Measurements from ENCODE around the gene GATA3.

Gene GATA3

DNA sequence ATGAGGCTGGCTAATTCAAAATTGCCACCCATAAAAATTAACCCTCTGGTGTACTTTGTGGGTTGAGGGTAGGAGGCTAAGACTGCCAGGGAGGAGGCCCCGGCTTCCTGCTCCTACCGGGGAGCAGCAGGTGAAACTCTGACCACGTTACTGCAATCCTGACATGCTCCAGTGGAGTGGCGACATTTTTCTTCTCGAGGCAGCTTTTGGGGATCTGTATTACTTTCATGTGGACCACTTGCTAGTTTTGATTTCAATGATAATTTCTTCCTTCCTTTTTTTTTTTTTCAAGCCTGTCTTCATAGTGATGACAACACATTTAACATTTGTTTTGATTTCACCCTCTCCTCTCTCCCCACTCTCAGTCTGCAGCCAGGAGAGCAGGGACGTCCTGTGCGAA, 14.6 kb downstream of the GATA3 start:
- H3K4me1 ChIP-seq (ENCODE audit: low read length) = no peaks in the 10 kb centered on the region
- no peak overlapping the region for H3K4me3 ChIP-seq (ENCODE audit: low read length)
- H3K36me3 ChIP-seq (replicated peaks; ENCODE audit: insufficient read depth, low read length) = no peaks in the 10 kb centered on the region
- no peaks in the 10 kb centered on the region for H3K79me2 ChIP-seq (ENCODE audit: low read length)
- DNase-seq = no peak
- H3F3A ChIP-seq (ENCODE audit: insufficient read depth, low read length) = no peaks in the 10 kb centered on the region
- H3K4me2 ChIP-seq (ENCODE audit: low read depth, low read length) = no peak overlapping the region
- H2AFZ ChIP-seq (ENCODE audit: low read length) = no peak overlapping the region
- no peaks in the 10 kb centered on the region for H3K9me2 ChIP-seq (replicated peaks; ENCODE audit: insufficient read depth, low read length)
- no peaks in the 10 kb centered on the region for H3K9me3 ChIP-seq (replicated peaks; ENCODE audit: insufficient read depth, low read length)
- no peaks in the 10 kb centered on the region for H3K27me3 ChIP-seq (replicated peaks; ENCODE audit: insufficient read depth, low read length)
- TF ChIP-seq, protein P1, sequence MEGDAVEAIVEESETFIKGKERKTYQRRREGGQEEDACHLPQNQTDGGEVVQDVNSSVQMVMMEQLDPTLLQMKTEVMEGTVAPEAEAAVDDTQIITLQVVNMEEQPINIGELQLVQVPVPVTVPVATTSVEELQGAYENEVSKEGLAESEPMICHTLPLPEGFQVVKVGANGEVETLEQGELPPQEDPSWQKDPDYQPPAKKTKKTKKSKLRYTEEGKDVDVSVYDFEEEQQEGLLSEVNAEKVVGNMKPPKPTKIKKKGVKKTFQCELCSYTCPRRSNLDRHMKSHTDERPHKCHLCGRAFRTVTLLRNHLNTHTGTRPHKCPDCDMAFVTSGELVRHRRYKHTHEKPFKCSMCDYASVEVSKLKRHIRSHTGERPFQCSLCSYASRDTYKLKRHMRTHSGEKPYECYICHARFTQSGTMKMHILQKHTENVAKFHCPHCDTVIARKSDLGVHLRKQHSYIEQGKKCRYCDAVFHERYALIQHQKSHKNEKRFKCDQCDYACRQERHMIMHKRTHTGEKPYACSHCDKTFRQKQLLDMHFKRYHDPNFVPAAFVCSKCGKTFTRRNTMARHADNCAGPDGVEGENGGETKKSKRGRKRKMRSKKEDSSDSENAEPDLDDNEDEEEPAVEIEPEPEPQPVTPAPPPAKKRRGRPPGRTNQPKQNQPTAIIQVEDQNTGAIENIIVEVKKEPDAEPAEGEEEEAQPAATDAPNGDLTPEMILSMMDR (IDR thresholded peaks at IDR 0.05; ENCODE audit: low read length) = no peak
- TF ChIP-seq EZH2phosphoT487 (IDR thresholded peaks at IDR 0.05; ENCODE audit: low read length) = no peak
- no peak for TF ChIP-seq EZH2 (optimal IDR thresholded peaks at IDR 0.05; ENCODE audit: low read depth, low read length)
- H3K27ac ChIP-seq (ENCODE audit: low read length) = no peak overlapping the region
- H4K20me1 ChIP-seq (ENCODE audit: insufficient read depth, low read length) = no peaks in the 10 kb centered on the region
- no peak overlapping the region for H3K9ac ChIP-seq (ENCODE audit: low read length)

DNA sequence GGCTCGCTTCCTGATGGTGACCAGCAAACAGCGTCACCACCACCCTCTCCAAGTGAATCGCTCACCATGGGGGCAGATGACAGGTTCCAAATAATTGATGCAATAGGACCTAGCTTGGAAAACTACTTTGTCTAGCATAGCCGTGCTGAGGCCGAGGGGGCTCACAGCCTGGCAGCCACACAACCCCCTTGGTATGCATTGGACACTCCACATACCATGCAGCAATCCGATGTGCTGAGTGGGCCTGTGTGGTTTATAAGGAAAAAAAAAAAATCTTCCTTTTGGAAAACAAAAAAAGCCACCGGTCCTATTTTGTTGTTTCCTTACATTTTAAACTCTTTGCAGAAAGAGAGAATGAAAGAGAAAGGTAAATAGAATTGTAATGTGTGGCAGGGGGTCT, 15.1 kb downstream of the GATA3 start:
- TF ChIP-seq EZH2 (optimal IDR thresholded peaks at IDR 0.05; ENCODE audit: low read depth, low read length) (no peak), EZH2phosphoT487 (IDR thresholded peaks at IDR 0.05; ENCODE audit: low read length) (no peak)
- TF ChIP-seq, protein P1 (IDR thresholded peaks at IDR 0.05; ENCODE audit: low read length) = no peak
- Histone ChIP-seq H3K4me2 (ENCODE audit: low read depth, low read length) (no peak overlapping the region), H3K27ac (ENCODE audit: low read length) (no peak overlapping the region), H3K4me1 (ENCODE audit: low read length) (no peaks in the 10 kb centered on the region), H3K9me2 (replicated peaks; ENCODE audit: insufficient read depth, low read length) (no peaks in the 10 kb centered on the region), H2AFZ (ENCODE audit: low read length) (no peak overlapping the region), H3K9ac (ENCODE audit: low read length) (no peak overlapping the region), H3K4me3 (ENCODE audit: low read length) (no peak overlapping the region), H4K20me1 (ENCODE audit: insufficient read depth, low read length) (no peaks in the 10 kb centered on the region), H3F3A (ENCODE audit: insufficient read depth, low read length) (no peaks in the 10 kb centered on the region), H3K79me2 (ENCODE audit: low read length) (no peaks in the 10 kb centered on the region), H3K27me3 (replicated peaks; ENCODE audit: insufficient read depth, low read length) (no peaks in the 10 kb centered on the region), H3K36me3 (replicated peaks; ENCODE audit: insufficient read depth, low read length) (no peaks in the 10 kb centered on the region), H3K9me3 (replicated peaks; ENCODE audit: insufficient read depth, low read length) (no peaks in the 10 kb centered on the region)
- DNase-seq = no peak

DNA sequence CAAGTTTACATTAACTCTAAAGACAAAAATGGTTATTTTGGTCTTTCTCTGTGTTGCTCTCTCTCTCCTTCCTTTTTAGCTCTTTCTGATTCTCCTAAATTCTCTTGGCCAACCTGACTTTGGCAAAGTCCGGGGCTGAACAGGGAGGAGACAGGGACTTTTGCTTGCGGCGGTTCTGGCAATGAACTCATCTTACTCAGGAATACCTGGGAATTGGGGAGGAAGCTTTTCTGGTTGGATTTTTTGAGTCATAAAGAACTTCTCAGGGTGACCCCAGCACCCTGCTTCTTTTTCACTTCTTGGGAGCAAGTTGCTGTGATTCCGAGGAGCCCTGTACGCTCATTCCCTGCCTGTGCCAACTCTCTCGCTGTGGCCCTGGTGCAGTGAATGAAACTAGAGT, 16.0 kb downstream of the GATA3 start:
- DNase-seq = no peak
- H3K4me2 ChIP-seq (ENCODE audit: low read depth, low read length) = no peak overlapping the region
- H2AFZ ChIP-seq (ENCODE audit: low read length) = no peak overlapping the region
- H3K27me3 ChIP-seq (replicated peaks; ENCODE audit: insufficient read depth, low read length) = no peaks in the 10 kb centered on the region
- H3K4me1 ChIP-seq (ENCODE audit: low read length) = no peaks in the 10 kb centered on the region
- H4K20me1 ChIP-seq (ENCODE audit: insufficient read depth, low read length) = no peaks in the 10 kb centered on the region
- H3K9me3 ChIP-seq (replicated peaks; ENCODE audit: insufficient read depth, low read length) = no peaks in the 10 kb centered on the region
- H3K9ac ChIP-seq (ENCODE audit: low read length) = no peak overlapping the region
- TF ChIP-seq, protein P1 (IDR thresholded peaks at IDR 0.05; ENCODE audit: low read length) = no peak
- TF ChIP-seq EZH2 (optimal IDR thresholded peaks at IDR 0.05; ENCODE audit: low read depth, low read length) (no peak), EZH2phosphoT487 (IDR thresholded peaks at IDR 0.05; ENCODE audit: low read length) (no peak)
- H3K79me2 ChIP-seq (ENCODE audit: low read length) = no peaks in the 10 kb centered on the region
- H3F3A ChIP-seq (ENCODE audit: insufficient read depth, low read length) = no peaks in the 10 kb centered on the region
- H3K9me2 ChIP-seq (replicated peaks; ENCODE audit: insufficient read depth, low read length) = no peaks in the 10 kb centered on the region
- H3K4me3 ChIP-seq (ENCODE audit: low read length) = no peak overlapping the region
- H3K36me3 ChIP-seq (replicated peaks; ENCODE audit: insufficient read depth, low read length) = no peaks in the 10 kb centered on the region
- H3K27ac ChIP-seq (ENCODE audit: low read length) = no peak overlapping the region

Data from MM.1S (cell line).